Hematopoietic multipotent progenitor cell treated with erythropoietin and hydrocortisone succinate and interleukin-3 and kit ligand, for 15 days (in vitro differentiated cells): ENCODE data around the gene SLC29A1.

ENCODE experiments used
- DNase-seq: peaks from one replicate; pipeline ENCODE4 v3.0.0-alpha.2; 2015; ENCODE audit warnings: low spot score

Gene SLC29A1

GRCh38 chr6:44255105-44255808, 31.9 kb downstream of the SLC29A1 start:
- no peak for DNase-seq

DNA sequence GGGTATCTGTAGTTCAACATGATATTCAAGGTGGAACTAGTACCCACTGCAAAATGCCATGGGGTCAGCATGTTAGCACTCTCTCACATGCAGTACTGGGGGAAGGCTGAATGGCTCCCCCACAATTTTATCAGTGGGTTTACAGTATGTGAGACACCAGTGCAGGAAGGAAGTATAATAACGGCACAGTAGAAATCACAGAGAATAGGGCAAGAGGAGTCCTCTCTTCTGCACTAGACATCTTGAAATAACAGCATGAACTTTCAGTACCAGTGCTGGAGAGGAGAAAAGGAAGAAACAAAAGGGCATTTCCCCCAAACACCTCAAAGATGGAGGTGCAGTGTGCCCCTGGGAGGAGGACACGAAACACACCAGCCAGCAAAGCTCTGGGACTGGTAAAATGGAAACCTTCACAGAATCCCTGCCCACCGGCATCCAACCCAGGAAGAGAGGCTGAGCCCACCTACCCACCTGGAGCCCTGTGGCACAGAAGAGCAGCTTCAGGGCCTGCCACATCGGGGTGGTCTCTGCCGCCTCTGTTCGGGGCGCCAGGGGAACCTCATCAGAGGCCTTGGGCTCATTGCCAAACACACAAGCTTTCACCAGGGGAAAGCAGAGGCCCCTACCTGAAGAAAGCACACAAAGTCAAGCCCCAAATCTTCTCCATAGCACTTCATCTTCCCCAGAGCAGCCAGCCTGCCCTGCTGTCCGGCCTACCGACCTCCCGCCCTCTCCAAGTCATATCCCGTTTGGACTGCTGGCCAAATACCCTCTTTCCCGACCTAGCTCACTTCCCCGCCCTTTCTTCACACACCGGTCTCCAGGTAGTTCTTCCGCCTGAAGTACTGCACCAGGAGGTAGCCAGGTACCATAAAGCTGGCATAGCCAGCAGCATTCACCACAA, 32.7 kb downstream of the SLC29A1 start:
- peak; percentile 9 for DNase-seq

DNA sequence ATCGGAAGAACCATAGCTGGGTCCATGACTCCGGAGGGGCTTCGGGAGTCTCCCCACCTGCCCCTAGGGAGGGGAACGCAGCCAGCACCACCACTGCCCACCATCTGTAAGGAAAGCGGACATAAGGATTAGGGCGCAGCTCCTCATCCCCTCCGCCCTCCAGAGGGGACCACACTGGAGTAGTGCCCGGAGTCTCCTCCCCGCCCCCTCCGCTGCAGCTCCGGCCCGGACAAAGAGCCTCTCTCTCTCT, 33.3 kb downstream of the SLC29A1 start:
- peak; percentile 10 for DNase-seq

DNA sequence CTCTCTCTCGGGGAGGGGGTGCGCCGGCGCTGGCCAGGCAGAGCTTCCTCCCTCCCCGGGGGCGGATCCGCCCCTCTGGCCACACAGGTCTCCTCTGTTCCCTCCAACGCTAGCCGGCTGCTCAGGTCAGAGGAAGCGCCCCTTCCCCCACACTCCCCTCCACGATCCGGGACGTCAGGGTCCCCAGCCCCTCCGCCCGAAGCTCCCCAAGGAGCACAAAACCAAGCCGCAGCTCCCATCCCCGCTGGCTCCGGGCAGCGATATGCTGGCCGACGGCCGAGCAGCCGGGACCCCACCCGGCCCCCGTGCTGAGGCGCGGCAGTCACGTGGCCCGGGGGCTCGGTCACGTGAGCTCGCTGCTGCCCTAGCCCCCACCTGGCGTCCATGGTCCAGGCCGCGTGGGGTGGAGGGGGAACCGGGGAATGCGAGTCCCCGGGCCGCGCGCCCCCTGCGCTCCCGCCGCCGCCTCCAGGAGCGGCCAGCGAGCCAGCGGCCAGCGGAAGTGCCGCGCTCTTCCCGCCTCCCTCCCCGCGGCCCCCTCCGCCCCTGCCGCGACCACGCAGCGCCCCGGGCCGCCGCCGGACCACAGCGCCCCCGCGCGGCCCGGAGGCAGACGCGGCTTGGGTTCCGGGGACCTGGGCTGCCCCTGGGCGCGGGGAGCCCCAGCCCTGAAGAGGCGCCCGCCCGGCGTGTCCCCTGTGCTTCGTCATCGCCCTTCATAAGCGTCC, 33.8 kb downstream of the SLC29A1 start, which contains the start of gene SLC35B2:
TSS of gene SLC35B2 (minus strand) at position 504 of the 728 bp plus-strand sequence. CDS start at position 386, 118 bp downstream.
- DNase-seq, result peak; percentile 61

DNA sequence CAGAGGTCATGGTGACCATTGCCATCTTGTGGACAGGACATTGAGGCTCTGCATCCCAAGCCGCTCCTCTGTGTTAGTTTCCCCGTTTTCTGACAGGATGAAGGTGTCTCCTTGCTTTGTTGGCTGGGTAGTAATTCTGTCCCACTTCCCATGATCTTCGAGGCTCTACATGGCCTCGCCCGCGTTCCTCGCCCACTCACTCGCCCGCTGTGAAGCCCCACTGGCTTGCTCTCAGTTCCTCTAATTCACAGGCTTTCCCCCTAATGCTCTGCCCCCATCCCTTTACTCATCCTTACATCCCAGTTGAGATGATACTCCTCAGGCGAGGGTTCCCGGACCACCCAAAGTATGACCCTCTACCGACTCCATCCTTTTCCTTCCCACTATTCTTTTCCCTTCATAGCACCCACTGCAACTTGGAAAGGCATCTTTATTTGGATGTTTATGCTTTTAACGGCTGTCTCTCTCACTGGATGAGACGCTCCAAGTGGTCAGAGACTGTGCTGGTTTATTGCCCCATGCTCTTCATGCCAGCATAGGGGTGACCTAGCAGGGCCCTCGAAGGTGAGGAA, 34.4 kb downstream of the SLC29A1 start:
- DNase-seq, result no peak

DNA sequence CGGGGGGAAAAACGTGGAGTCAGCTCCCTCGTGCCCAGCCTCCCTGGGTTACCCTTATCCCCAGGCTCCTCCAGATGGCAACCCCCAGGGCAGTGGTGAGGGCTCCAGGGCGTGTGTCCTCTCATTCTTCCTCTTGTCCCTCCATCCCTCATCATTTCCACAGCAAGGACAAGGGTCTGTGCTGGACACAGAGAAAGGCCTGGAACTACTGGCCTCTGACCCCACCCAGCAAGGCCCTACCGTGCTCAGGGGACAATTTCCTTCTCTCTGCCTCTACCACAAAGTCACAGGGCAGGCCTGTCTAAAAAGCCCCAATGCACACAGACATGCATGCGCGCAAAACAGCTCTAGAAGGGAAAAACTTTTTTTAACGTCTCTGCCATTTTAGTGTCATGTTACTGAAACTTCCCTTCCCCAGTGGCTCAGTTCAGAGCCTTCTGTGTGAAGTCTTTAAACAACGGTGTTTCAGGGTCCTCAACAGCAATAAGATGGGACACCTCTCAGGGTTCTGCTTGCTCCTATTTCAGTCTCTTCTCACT, 35.0 kb downstream of the SLC29A1 start:
- DNase-seq, result no peak

GRCh38 chr6:44258921-44259320, 35.5 kb downstream of the SLC29A1 start:
- no peak for DNase-seq

DNA sequence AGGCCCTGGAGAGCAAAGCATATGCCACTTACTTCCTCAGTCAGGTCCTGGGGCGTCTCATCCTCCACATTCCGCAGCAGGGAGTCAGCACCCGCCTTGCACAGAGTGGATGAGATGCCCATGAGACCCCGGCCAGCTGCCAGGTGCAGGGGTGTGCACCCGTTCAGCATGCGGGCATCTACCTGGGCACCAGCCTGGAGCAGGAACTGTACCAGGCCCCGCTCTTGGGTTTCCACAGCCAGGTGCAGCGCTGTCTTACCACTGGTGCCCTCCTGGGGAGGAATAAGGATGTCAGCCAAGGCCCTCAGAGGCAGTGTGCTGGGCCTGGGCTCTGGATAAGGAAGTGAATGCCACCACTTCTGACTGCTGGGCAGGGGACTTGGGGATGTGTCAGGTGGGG, 36.6 kb downstream of the SLC29A1 start:
- DNase-seq, result no peak

- no peak for DNase-seq
Measured at GRCh38 chr6:44260451-44261297, 37.3 kb downstream of the SLC29A1 start.

GRCh38 chr6:44261581-44261980, 38.2 kb downstream of the SLC29A1 start:
- DNase-seq, result no peak

DNA sequence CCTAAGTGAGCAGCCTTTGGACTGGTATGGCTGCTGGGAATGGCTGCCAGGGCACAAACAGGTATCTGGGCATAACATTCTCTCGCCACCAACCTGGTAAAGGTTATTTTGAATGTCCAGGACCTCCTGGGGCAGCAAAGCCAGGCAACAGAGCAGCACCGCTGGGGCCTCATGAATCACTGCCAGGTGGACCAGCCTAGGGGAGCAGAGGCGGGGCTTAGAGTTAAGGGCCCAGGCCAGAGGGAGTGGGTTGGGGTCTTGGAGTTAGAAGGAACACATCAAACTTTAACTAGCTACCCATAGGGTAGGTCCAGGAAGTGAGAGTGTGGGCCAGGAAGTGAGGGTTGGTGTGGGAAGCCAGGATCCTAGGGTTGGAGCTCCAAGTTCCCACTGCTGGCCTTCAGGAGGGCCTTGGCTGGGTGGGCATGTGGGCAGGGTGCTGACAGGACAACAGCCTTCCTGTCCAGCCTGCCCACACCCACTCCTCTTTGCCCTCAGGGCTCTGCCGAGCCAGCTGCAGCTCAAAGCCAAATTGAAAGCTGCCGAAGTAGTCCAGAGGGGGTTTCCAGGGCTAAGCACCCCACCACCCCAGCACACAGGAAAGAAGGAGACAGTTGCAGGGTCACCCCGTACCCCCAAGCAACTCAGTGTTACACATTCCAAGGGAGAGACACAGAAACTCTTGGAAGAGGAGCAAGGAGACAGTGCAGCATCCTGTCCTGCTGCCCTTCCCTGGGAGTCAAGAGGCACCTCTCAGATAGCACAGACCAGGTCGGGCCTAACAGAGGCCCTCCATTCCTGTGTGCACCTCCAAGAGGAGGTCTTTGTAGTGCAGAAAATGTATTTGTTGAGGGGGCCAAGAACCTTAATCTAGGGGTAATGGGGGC, 39.3 kb downstream of the SLC29A1 start:
- no peak for DNase-seq

- no peak for DNase-seq
Measured at GRCh38 chr6:44263354-44264100, 40.1 kb downstream of the SLC29A1 start.

DNA sequence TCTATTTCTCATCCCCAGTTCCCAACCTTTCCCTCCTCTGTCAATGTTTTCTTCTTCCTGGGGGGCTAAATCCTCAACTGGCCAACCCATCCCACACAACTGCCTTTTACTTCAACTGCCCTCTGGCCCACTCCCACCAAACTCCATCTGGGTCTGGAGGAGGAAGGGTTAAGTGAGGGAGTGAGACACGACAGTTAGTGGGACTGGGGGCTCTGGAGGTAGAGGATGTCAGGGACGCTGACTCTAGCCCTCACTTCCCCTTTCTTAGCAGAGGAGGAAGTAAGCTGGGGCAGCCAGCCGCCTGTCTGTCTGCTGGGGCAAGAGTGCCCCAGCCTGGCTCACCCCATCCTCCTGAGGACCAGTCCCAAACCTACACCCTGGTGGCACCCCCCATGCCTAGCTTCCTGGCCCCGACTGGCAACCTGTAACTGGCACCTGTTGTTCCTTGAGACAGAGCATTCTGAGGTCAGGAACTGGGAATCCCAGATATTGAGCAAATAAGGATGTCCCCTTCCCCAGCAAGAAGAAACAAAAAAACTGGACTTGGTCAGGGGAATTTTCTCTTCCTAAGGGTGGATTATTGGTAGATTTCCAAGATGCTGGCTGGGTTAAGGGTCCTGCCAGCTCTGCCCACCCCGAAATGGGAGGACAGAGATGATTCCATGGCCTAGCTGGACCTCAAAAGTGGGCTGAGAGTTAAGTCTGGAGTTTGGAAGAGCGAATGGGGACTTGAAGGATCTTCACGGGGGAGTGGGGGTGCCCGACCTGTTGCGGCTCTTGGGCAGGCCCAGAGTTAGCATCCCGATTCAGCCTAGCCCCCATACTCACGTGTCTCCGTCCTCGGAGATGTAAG, 41.0 kb downstream of the SLC29A1 start:
- no peak for DNase-seq

GRCh38 chr6:44265007-44265721, 41.8 kb downstream of the SLC29A1 start, which contains the start of gene NFKBIE:
NFKBIE (minus strand) TSS chr6:44265551; CDS start chr6:44265346, 205 bp downstream.
- DNase-seq, result peak; percentile 74

GRCh38 chr6:44265722-44266233, 42.4 kb downstream of the SLC29A1 start:
- no peak for DNase-seq

- DNase-seq, result no peak
Measured at GRCh38 chr6:44266347-44266746, 43.0 kb downstream of the SLC29A1 start.

GRCh38 chr6:44267252-44267651, 43.9 kb downstream of the SLC29A1 start:
- DNase-seq, result no peak
